ENCODE data around the gene MYO15B.

The MYO15B gene

DNA sequence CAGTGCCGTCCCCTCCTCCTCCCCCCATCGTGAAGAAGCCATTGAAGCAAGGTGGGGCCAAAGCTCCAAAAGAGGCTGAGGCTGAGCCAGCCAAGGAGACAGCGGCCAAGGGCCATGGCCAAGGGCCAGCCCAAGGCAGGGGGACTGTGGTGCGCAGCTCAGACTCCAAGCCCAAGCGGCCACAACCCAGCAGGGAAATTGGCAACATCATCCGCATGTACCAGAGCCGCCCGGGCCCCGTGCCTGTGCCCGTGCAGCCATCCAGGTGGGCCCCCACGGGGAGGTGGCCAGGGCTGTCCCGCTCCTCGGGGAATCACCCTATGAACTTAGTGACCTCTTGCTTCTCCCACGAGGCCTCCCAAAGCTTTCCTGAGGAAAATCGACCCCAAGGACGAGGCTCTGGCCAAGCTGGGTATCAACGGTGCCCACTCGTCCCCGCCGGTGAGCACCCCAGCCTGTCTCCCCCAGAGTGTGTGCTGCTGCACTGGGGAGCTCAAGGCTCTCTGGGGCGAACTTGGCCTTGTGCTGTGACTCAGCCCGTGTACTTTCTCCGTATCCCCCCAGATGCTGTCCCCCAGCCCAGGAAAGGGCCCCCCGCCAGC, 29.0 kb downstream of the MYO15B start:
- H3K4me1 ChIP-seq (ENCODE audit: control insufficient read depth, low read length) = no peaks in the 10 kb centered on the region
- H3K36me3 ChIP-seq (ENCODE audit: control insufficient read depth, low read length) = no peaks in the 10 kb centered on the region
- TF ChIP-seq EZH2phosphoT487 (IDR thresholded peaks at IDR 0.05; ENCODE audit: borderline replicate concordance, low read length) = no peak
- TF ChIP-seq, protein P1, sequence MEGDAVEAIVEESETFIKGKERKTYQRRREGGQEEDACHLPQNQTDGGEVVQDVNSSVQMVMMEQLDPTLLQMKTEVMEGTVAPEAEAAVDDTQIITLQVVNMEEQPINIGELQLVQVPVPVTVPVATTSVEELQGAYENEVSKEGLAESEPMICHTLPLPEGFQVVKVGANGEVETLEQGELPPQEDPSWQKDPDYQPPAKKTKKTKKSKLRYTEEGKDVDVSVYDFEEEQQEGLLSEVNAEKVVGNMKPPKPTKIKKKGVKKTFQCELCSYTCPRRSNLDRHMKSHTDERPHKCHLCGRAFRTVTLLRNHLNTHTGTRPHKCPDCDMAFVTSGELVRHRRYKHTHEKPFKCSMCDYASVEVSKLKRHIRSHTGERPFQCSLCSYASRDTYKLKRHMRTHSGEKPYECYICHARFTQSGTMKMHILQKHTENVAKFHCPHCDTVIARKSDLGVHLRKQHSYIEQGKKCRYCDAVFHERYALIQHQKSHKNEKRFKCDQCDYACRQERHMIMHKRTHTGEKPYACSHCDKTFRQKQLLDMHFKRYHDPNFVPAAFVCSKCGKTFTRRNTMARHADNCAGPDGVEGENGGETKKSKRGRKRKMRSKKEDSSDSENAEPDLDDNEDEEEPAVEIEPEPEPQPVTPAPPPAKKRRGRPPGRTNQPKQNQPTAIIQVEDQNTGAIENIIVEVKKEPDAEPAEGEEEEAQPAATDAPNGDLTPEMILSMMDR (IDR thresholded peaks at IDR 0.05; ENCODE audit: low read depth, low read length, poor library complexity, severe bottlenecking) = no peak
- no peak overlapping the region for H3K4me3 ChIP-seq (ENCODE audit: low read length)
- H3K9me2 ChIP-seq (replicated peaks; ENCODE audit: control insufficient read depth, low read length) = no peaks in the 10 kb centered on the region
- no peaks in the 10 kb centered on the region for H3K27me3 ChIP-seq (ENCODE audit: control insufficient read depth, low read length)
- H3K4me2 ChIP-seq (ENCODE audit: low read length) = no peak overlapping the region
- no peaks in the 10 kb centered on the region for H3K79me2 ChIP-seq (ENCODE audit: control insufficient read depth, low read length)
- H3K9me3 ChIP-seq (ENCODE audit: control insufficient read depth, insufficient read depth, low read length) = no peaks in the 10 kb centered on the region
- no peaks in the 10 kb centered on the region for H4K20me1 ChIP-seq (ENCODE audit: control insufficient read depth, insufficient read depth, low read depth, low read length)
- H3K27ac ChIP-seq (ENCODE audit: low read depth, low read length) = no peak overlapping the region
- H3F3A ChIP-seq (ENCODE audit: control insufficient read depth, insufficient read depth) = no peaks in the 10 kb centered on the region

DNA sequence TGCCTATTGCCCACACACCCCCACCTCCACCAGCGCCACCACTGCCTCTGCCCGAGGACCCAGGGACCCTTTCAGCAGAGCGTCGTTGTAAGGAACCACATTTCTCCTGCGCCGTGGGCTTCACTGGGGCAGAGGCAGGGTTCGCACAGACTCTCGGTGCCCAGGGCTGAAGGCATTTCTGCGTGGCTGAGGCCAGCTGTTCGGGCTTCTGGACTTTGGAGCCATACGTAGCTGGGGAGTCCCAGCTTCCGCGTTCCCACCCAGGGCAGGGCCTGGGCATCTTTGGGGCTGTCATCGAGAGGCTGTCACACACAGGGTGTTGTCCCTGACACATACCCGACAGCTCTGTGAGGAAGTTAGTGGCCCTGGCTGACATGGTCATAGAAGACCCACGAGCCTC, 29.6 kb downstream of the MYO15B start:
- Histone ChIP-seq H4K20me1 (ENCODE audit: control insufficient read depth, insufficient read depth, low read depth, low read length) (no peaks in the 10 kb centered on the region), H3F3A (ENCODE audit: control insufficient read depth, insufficient read depth) (no peaks in the 10 kb centered on the region), H3K4me2 (ENCODE audit: low read length) (no peak overlapping the region)

DNA sequence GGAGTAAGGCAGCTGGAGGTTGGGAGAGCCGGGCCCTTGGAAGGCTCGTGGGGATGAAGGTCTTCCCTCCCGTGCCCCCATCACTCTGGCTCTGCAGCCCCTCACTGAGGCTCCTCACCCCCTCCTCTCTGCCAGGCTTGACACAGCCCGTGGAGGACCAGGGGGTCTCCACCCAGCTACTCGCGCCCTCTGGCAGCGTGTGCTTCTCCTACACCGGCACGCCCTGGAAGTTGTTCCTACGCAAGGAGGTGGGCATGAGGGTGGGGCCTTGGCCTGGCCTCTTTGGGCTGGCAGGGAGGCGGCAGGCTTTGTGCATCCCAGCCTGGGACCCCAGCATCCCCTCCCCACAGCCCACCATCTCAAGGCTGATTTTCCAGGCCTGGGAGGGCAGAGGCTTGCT, 30.1 kb downstream of the MYO15B start:
- Histone ChIP-seq H3K4me2 (ENCODE audit: low read length) (no peak overlapping the region), H3K27ac (ENCODE audit: low read depth, low read length) (no peak overlapping the region), H3K4me3 (ENCODE audit: low read length) (no peak overlapping the region), H3K27me3 (ENCODE audit: control insufficient read depth, low read length) (no peaks in the 10 kb centered on the region), H3K79me2 (ENCODE audit: control insufficient read depth, low read length) (no peaks in the 10 kb centered on the region), H3K4me1 (ENCODE audit: control insufficient read depth, low read length) (no peaks in the 10 kb centered on the region), H3K9me3 (ENCODE audit: control insufficient read depth, insufficient read depth, low read length) (no peaks in the 10 kb centered on the region), H4K20me1 (ENCODE audit: control insufficient read depth, insufficient read depth, low read depth, low read length) (no peaks in the 10 kb centered on the region), H3F3A (ENCODE audit: control insufficient read depth, insufficient read depth) (no peaks in the 10 kb centered on the region), H3K9me2 (replicated peaks; ENCODE audit: control insufficient read depth, low read length) (no peaks in the 10 kb centered on the region), H3K36me3 (ENCODE audit: control insufficient read depth, low read length) (no peaks in the 10 kb centered on the region)
- TF ChIP-seq, protein P1 (IDR thresholded peaks at IDR 0.05; ENCODE audit: low read depth, low read length, poor library complexity, severe bottlenecking) = no peak
- TF ChIP-seq EZH2phosphoT487 (IDR thresholded peaks at IDR 0.05; ENCODE audit: borderline replicate concordance, low read length) = no peak

More for the DNA sequence above, 29.6 kb downstream of the MYO15B start:
- H3K4me3 ChIP-seq (ENCODE audit: low read length) = no peak overlapping the region
- TF ChIP-seq EZH2phosphoT487 (IDR thresholded peaks at IDR 0.05; ENCODE audit: borderline replicate concordance, low read length) = no peak
- TF ChIP-seq, protein P1 (IDR thresholded peaks at IDR 0.05; ENCODE audit: low read depth, low read length, poor library complexity, severe bottlenecking) = no peak
- no peaks in the 10 kb centered on the region for H3K9me2 ChIP-seq (replicated peaks; ENCODE audit: control insufficient read depth, low read length)
- no peak overlapping the region for H3K27ac ChIP-seq (ENCODE audit: low read depth, low read length)
- no peaks in the 10 kb centered on the region for H3K36me3 ChIP-seq (ENCODE audit: control insufficient read depth, low read length)
- no peaks in the 10 kb centered on the region for H3K4me1 ChIP-seq (ENCODE audit: control insufficient read depth, low read length)
- H3K9me3 ChIP-seq (ENCODE audit: control insufficient read depth, insufficient read depth, low read length) = no peaks in the 10 kb centered on the region
- H3K27me3 ChIP-seq (ENCODE audit: control insufficient read depth, low read length) = no peaks in the 10 kb centered on the region
- no peaks in the 10 kb centered on the region for H3K79me2 ChIP-seq (ENCODE audit: control insufficient read depth, low read length)

Measured in DOHH2 (cell line).